Esophagus muscularis mucosa (tissue), 4 donors: ENCODE measurements around the gene APLP2. TPM values are rescaled to one million over a fixed set of nuclear protein-coding genes. Genes with fewer than 3 reads are reported as not detected.

Experiments
- DNase-seq: peaks from one replicate; pipeline ENCODE4 v3.0.0-alpha.2; 2017; ENCODE audit errors: extremely low spot score
- H3K27ac ChIP-seq, 4 donors: fragments of 200-600 bp; sonication (generic); replicated peaks in 1 of 4; 1 replicate in 3 of 4; 2 replicates in 1 of 4; pipeline ENCODE4 v1.5.1; 2016 to 2019; ENCODE audit warnings: mild to moderate bottlenecking in 1 of 4
- H3K27me3 ChIP-seq, 4 donors: fragments of 200-600 bp; sonication (generic); one replicate each; pipeline versions ENCODE4 v1.5.1 to v1.6.0; 2016 to 2019
- H3K36me3 ChIP-seq, 4 donors: fragments of 200-600 bp; sonication (generic); one replicate each; pipeline ENCODE4 v1.5.1; 2016 to 2019
- H3K4me1 ChIP-seq, 4 donors: fragments of 200-600 bp; sonication (generic); one replicate each; pipeline ENCODE4 v1.5.1; 2016 to 2019
- H3K4me3 ChIP-seq, 4 donors: fragments of 200-600 bp; sonication (generic); 1 replicate in 2 of 4; 2 replicates in 2 of 4; pipeline ENCODE4 v1.5.1; 2016 to 2019; ENCODE audit warnings: mild to moderate bottlenecking in 4 of 4, moderate library complexity in 1 of 4
- H3K9me3 ChIP-seq, 4 donors: fragments of 200-600 bp; sonication (generic); 1 replicate in 3 of 4; 2 replicates in 1 of 4; pipeline ENCODE4 v1.5.1; 2016 to 2019
- CTCF ChIP-seq, 3 experiments: fragments of 200-600 bp in 2 of 3; fragments of 450-650 bp in 1 of 3; sonication (generic) in 2 of 3; IDR thresholded peaks; one replicate each; pipeline ENCODE4 v1.5.1; 2017 to 2019; ENCODE audit warnings: antibody characterized with exemption in 3 of 3, mild to moderate bottlenecking in 2 of 3, moderate library complexity in 1 of 3
- EP300 ChIP-seq: sonication (generic); formaldehyde crosslinking; IDR thresholded peaks from one replicate; pipeline ENCODE4 v1.6.1; 2017; ENCODE audit warnings: antibody characterized with exemption
- POLR2A ChIP-seq: fragments of 450-650 bp; IDR thresholded peaks from one replicate; pipeline ENCODE4 v1.6.1; 2017; ENCODE audit warnings: antibody characterized with exemption, moderate library complexity, mild to moderate bottlenecking, low read depth
- POLR2AphosphoS5 ChIP-seq, 2 donors: sonication (generic); formaldehyde crosslinking; IDR thresholded peaks; one replicate each; pipeline ENCODE4 v1.6.1; 2017; ENCODE audit warnings: antibody characterized with exemption in 2 of 2
- WGBS: methylation state at CpG from one replicate; pipeline ENCODE4 v1.1.5; 2018; 5-methylcytosine and 5-hydroxymethylcytosine counted together
- intact Hi-C: fragments of 100-400 bp; cut with DNase I; formaldehyde crosslinking; loops from one replicate; pipeline ENCODE4 v1.15.1; 2023
- total RNA-seq, 4 donors: library from RNA; depleted of rRNA; stranded (reverse); fragments of >200 nt; gene quantifications; one replicate each; pipeline versions ENCODE4 v1.1.0 to v1.2.1, GENCODE V29; 2016

Gene APLP2
- total RNA-seq, 4 donors from 2014 or later: 311 to 479 (median 410) TPM

- Histone ChIP-seq H3K4me3 (no peak overlapping the region), H3K4me1 (peaks cover 6 to 42% (median 15%) of the 10 kb centered on the region in 4 donors), H3K27ac (no peak overlapping the region), H3K27me3 (no peaks in the 10 kb centered on the region), H3K9me3 (no peaks in the 10 kb centered on the region), H3K36me3 (no peaks in the 10 kb centered on the region)
- TF ChIP-seq CTCF (IDR thresholded peaks at IDR 0.05) (no peak), POLR2A (no peak), EP300 (no peak), POLR2AphosphoS5 (IDR thresholded peaks at IDR 0.05) (no peak)
- 72% methylated on average over 5 of the region's 8 CpGs for WGBS
- no peak for DNase-seq
- intact Hi-C loops: no loop called here
Measured at GRCh38 chr11:130180896-130181294, 111.2 kb downstream of the APLP2 start.

- Histone ChIP-seq H3K36me3 (no peaks in the 10 kb centered on the region), H3K4me1 (peaks cover 6 to 42% (median 15%) of the 10 kb centered on the region in 4 donors), H3K9me3 (no peaks in the 10 kb centered on the region), H3K4me3 (no peak overlapping the region), H3K27me3 (no peaks in the 10 kb centered on the region), H3K27ac (no peak overlapping the region)
- WGBS: 74% methylated on average over 11 of the region's 11 CpGs
- intact Hi-C loops: no loop called here
- DNase-seq: no peak
- no peak for TF ChIP-seq CTCF (IDR thresholded peaks at IDR 0.05)
- TF ChIP-seq EP300: no peak
- TF ChIP-seq POLR2AphosphoS5 (IDR thresholded peaks at IDR 0.05): no peak
- TF ChIP-seq POLR2A: no peak
Measured at GRCh38 chr11:130181295-130182272, 111.9 kb downstream of the APLP2 start.

GRCh38 chr11:130183878-130184610, 114.3 kb downstream of the APLP2 start:
- 71% methylated on average over 11 of the region's 11 CpGs for WGBS

DNA sequence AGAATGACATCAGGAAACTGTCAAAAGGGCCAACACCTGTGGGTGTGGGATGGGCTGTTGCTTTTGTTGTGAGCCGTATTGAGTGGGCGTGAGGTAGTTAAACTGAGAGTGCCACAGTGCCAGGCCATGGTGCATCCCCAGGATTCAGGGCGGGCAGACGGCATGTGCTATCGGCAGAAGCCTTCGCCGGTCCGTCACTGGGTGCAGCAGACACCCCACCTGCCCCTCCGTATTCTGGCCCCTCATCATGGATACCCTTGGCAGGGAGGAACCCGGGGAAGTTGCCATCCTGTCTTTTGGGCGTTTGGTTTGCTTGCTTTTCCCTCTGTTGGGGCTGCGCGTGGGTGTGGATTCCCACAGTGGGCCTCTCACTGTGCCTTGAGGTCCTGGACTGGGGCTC, 117.4 kb downstream of the APLP2 start:
- H3K36me3 ChIP-seq: no peaks in the 10 kb centered on the region
- DNase-seq: no peak
- WGBS: 91% methylated on average over 10 of the region's 13 CpGs
- TF ChIP-seq POLR2AphosphoS5 (IDR thresholded peaks at IDR 0.05) (no peak), EP300 (no peak), CTCF (IDR thresholded peaks at IDR 0.05) (no peak), POLR2A (no peak)
- no peak overlapping the region for H3K4me3 ChIP-seq
- H3K27ac ChIP-seq: no peak overlapping the region
- peaks cover 0 to 4% (median 0%) of the 10 kb centered on the region in 4 donors for H3K4me1 ChIP-seq
- no peaks in the 10 kb centered on the region for H3K27me3 ChIP-seq
- H3K9me3 ChIP-seq: no peaks in the 10 kb centered on the region
- intact Hi-C loops: no loop called here

More at GRCh38 chr11:130183878-130184610, 114.3 kb downstream of the APLP2 start:
- Histone ChIP-seq H3K4me3 (no peak overlapping the region), H3K27me3 (no peaks in the 10 kb centered on the region), H3K9me3 (no peaks in the 10 kb centered on the region), H3K27ac (no peak overlapping the region), H3K36me3 (no peaks in the 10 kb centered on the region), H3K4me1 (peaks cover 0 to 30% (median 7%) of the 10 kb centered on the region in 4 donors)
- intact Hi-C loops: no loop called here
- TF ChIP-seq POLR2AphosphoS5 (IDR thresholded peaks at IDR 0.05) (no peak), POLR2A (no peak), EP300 (no peak), CTCF (IDR thresholded peaks at IDR 0.05) (no peak)
- no peak for DNase-seq
